GM10248 (cell line): ENCODE data around the gene SIDT1.

Experiments
- CTCF ChIA-PET: fragments of 300-600 bp; sonication (Branson Sonifier 250); formaldehyde crosslinking; extraction: SDS; loops from one replicate; lab custom pipeline; 2021; ENCODE audit warnings: antibody characterized with exemption; lab: Yijun Ruan, JAX
- POLR2A ChIA-PET: fragments of 350-650 bp; sonication (Branson Sonifier 250); formaldehyde crosslinking; extraction: SDS; loops from one replicate; lab custom pipeline; 2020; ENCODE audit warnings: antibody characterized with exemption; lab: Yijun Ruan, JAX
- DNase-seq: peaks from one replicate; pipeline ENCODE4 v3.0.0; 2012; ENCODE audit errors: extremely low spot score
- TF ChIP-seq, protein P1 (sequence below): IDR thresholded peaks from 2 replicates; pipeline ENCODE4 v1.5.1; 2012; ENCODE audit warnings: mild to moderate bottlenecking, low read depth; ENCODE audit errors: extremely low read depth, missing control alignments, control extremely low read depth

Gene SIDT1

DNA sequence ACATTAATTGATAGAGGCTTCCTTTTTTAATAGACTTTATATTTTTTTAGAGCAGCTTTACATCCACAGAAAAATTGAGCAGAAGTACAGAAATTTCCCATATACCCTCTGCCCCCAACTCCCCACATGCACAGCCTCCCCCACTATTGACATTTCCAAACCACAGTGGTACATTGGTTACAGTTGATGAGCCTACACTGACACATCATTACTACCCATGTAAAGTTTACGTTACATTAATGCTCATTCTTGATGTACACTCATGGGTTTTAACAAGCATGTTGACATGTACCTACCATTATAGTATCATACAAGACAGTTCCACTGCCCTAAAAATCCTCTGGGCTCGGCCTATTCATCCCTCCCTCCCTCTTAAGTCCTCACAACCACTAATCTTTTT lies 85.4 kb downstream of the SIDT1 start:
- CTCF ChIA-PET = interaction anchor here (2.6 kb wide), 1 partner anchor 12 kb away, joined by 9 read pairs; no protein-coding TSS in a partner anchor
- TF ChIP-seq, protein P1, sequence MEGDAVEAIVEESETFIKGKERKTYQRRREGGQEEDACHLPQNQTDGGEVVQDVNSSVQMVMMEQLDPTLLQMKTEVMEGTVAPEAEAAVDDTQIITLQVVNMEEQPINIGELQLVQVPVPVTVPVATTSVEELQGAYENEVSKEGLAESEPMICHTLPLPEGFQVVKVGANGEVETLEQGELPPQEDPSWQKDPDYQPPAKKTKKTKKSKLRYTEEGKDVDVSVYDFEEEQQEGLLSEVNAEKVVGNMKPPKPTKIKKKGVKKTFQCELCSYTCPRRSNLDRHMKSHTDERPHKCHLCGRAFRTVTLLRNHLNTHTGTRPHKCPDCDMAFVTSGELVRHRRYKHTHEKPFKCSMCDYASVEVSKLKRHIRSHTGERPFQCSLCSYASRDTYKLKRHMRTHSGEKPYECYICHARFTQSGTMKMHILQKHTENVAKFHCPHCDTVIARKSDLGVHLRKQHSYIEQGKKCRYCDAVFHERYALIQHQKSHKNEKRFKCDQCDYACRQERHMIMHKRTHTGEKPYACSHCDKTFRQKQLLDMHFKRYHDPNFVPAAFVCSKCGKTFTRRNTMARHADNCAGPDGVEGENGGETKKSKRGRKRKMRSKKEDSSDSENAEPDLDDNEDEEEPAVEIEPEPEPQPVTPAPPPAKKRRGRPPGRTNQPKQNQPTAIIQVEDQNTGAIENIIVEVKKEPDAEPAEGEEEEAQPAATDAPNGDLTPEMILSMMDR = no peak
- POLR2A ChIA-PET = no interaction called here
- DNase-seq = no peak

DNA sequence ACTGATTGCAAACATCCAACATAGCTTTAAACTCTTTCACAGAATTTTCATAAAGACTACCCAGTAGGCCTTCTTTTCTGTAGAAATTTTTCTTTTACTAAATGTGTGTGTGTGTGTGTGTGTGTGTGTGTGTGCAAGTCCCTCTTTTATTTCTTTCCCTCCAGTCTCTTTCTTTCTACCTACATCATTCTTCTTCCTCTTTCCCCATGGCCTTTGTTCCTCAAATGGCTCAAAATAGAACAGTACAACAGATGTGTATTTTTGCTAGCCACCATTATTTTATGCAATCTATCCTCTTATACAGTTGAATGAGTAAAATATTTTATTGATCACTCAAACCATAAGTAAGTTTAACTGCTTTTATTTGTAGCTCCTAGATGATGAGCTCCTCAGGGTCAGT lies 87.7 kb downstream of the SIDT1 start:
- DNase-seq = no peak
- POLR2A ChIA-PET = interaction anchor here (0.6 kb wide), 1 partner anchor 859 kb away, joined by 8 read pairs; no protein-coding TSS in a partner anchor
- CTCF ChIA-PET = interaction anchor here (1.4 kb wide), 1 partner anchor 21 kb away, joined by 3 read pairs; no protein-coding TSS in a partner anchor
- TF ChIP-seq, protein P1 = no peak

GRCh38 chr3:113623324-113623723 lies 91.0 kb downstream of the SIDT1 start:
- CTCF ChIA-PET = no interaction called here
- TF ChIP-seq, protein P1 = no peak
- no peak for DNase-seq
- POLR2A ChIA-PET = no interaction called here

GRCh38 chr3:113623811-113624210 lies 91.5 kb downstream of the SIDT1 start:
- POLR2A ChIA-PET = no interaction called here

GRCh38 chr3:113625834-113626233 lies 93.5 kb downstream of the SIDT1 start:
- ChIA-PET POLR2A (no interaction called here), CTCF (interaction anchor here (0.9 to 1.3 kb wide), 3 partner anchors 9 to 130 kb away, joined by 3 to 4 read pairs (median 4); no protein-coding TSS in a partner anchor)
- DNase-seq = no peak
- TF ChIP-seq, protein P1 = no peak

More at GRCh38 chr3:113623811-113624210, 91.5 kb downstream of the SIDT1 start:
- no peak for DNase-seq
- CTCF ChIA-PET = no interaction called here
- TF ChIP-seq, protein P1 = no peak

- DNase-seq = peak; percentile 49
- ChIA-PET CTCF (interaction anchor here (1.3 kb wide), 1 partner anchor 429 kb away, joined by 3 read pairs; the partner anchor contains the start of gene CCDC191), POLR2A (interaction anchor here (0.6 kb wide), 1 partner anchor 129 kb away, joined by 3 read pairs; no protein-coding TSS in a partner anchor)
- TF ChIP-seq, protein P1 = peak; percentile 54
Observed at GRCh38 chr3:113626503-113627371, 94.4 kb downstream of the SIDT1 start.
